HG03469 (cell line): ENCODE data around the gene CANT1.

Source experiments
- ATAC-seq: cut with Tn5 transposase; IDR thresholded peaks from one replicate; pipeline ENCODE4 v1.9.1; 2021; ENCODE audit warnings: mild to moderate bottlenecking, moderate library complexity, moderate number of reproducible peaks; ENCODE audit not compliant: unreplicated experiment

CANT1 gene

DNA sequence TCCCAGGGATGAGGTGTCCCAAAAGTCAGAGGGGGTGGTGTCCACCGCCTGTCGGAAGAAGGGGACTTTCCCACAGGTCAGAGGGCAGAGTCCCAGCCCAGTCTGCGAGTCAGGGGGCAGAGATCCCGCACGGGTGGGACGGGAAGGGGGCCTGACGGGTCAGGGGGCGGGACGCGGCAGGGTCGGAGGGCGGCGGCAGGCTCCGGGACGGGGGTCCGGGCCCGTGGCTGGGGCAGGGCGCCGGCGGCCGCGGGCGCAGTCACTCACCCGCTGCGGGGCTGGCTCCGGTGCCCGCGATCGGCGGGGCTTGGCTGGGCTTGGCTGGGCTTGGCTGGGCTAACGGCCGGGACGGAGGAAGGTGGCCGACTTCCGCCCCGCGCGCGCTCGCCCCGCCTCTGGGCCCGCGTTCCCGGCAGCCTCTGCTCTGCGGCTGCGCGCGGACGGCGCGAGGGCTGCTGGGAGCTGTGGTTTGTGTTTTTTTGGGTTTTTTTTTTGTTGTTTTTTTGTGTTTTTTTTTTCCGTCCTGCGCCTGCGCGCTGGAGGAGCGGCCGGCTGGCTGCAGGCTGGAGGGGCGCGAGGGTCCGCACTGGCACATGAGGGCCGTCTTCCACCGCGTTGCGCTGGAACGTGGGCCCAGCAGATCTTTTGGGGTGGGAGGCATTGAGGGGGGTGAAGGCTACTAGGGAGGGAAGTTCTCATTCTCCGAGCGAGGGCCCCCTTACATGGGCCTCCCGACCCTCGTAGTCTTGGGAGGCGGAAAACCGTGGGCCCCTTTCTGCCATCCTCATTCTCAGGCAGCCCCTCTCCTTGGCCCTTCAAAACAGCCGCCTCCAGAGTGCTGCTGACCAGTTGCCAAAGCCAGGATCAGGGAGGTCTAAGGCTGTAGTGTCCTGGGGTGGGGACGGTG is at the start of gene CANT1:
CANT1 (minus strand) TSS at position 368 of the 907 bp plus-strand sequence. CDS start 12,142 bp downstream, outside the sequence.
- peak; percentile 66 for ATAC-seq

DNA sequence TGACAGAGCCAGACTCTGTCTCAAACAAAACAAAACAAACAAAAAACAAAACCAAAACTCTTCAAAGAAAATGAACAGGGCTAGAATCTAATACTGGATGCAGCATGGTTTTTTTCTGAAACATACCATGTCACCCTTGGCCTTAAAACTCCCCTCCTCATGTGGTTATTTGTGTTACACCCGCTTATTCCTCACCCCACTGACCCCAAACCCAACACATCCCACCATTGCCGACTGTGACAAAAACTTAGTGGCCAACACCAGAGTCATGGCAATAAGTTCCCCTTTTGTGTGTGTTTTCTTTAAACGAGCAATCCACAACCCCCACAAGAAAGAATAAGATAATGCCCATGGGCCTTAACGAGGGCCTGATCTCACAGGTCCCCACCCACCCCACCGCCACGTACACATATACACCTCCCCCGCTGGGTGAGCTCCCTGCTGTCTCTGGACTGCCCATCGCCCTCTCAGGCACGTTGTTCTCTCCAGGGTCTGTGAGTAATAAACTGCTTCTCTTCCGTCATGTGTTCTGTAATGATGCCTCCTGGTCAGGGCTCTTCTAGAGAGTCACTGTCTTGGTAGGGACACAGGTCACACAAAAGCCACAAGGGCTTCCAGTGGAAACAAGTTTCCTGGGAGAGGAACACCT is 48.3 kb upstream of the CANT1 start:
- no peak for ATAC-seq

DNA sequence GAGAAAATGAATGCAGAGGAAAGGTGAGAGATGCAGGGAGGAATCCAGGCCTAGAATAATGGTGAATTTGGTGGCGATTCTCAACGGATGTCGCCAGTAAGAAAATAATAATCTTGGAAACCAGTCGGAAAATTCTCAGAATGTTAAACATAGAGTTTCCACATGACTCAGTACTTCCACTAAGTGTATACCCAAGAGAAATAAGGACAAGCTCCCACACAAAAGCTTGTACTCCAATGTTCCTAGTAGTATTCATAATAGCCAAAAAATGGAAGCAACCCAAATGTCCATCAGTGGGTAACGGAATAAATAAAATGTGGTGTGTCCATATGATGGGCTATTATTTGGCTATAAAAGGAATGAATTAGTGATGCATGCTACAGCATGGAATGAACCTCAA is 45.6 kb upstream of the CANT1 start:
- no peak for ATAC-seq

DNA sequence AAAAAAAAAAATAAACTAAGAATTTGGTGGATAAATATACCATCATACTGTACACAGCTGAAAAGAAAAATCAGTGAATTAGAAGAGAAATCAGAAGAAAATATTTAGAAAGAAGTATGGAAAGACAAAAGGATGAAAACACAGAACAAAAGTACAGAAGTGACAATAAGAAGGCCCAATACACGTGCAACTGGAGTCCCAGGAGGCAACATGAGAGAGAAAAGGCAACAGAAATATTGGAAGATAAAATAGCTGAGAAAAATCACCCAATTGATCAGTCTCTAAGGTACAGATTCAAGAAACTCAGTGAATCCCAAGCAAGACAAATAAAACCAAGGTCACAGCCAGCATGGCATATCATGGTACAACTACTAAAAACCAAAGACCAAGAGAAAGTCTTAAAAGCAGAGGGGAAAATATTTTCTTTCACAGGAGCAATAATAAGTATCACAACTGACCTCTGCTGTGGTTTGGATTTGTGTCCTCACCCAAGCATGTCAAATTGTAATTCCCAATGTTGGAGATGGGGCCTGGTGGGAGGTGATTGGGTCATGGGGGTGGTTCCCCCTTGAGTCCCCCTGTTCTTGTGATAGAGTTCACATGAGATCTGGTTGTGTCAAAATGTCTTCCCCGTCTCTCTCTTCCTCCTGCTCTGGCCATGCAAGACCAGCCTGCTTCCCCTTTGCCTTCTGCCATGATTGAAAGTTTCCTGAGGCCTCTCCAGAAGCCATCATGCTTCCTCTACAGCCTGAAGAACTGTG is 44.8 kb upstream of the CANT1 start:
- no peak for ATAC-seq

DNA sequence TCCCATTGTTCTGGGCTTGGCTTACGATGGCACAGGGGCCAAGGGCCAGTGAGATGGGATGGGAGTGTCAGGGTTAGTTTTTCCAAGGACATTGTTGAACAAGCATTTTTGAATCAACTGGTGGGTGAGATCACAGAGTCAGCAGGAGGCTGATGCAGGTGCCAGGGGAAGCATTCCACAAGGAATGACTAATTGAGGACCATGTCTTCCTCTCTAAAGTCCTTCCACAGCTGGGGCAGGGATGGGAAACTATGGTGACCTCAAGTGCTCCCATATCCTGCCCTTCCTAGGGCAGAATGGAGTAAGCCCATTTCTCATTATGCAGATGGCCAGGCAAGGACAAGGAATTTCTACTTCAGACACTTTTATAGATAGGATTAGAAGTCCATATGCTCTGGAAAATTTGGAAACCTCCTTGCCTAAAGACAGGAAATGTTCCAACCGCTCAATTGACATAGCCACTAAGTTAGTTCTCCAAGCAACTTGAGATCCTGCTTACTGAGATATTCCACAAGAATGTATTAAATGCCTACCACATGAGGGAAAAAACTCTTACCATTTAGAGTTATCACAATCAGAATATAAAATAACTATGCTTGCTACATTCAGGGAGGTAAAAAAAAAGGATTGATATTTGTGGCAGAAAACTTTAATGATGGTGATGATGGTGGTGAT is 43.8 kb upstream of the CANT1 start:
- no peak for ATAC-seq

DNA sequence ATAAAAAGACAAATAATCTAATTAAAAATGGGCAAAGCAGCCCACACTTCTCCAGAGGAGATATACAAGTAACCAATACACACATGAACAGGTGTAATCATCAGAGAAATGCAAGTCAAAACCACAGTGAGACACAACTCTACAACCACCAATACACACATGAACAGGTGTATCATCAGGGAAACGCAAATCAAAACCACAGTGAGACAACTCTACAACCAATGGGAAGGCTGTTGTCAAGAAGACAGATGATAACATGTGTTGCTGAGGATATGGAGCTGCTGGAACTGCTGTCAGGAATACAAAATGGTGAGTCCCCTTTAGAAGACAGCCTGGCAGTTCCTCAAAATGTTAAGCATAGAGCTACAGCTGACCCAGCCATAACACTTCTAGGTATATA is 42.6 kb upstream of the CANT1 start:
- ATAC-seq, result no peak

DNA sequence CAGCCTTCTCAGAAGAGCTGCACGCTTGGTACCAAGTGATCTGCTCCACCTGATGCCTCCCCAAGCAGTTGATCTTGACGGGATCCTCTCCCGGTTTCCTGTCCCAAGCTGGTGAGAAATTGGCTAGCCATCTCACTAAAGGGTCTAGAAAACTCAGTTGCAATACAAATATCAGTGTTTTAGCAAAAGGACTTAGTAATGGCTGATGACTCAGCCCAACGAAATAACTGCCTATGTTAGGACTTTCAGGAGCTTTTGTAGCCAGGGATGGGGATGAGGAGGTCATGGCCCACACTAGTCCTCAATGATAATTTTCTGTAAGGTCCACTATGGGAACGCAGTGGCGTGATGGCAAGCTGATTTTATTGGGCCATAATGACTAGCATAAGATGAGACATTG is 41.7 kb upstream of the CANT1 start:
- ATAC-seq, result no peak

DNA sequence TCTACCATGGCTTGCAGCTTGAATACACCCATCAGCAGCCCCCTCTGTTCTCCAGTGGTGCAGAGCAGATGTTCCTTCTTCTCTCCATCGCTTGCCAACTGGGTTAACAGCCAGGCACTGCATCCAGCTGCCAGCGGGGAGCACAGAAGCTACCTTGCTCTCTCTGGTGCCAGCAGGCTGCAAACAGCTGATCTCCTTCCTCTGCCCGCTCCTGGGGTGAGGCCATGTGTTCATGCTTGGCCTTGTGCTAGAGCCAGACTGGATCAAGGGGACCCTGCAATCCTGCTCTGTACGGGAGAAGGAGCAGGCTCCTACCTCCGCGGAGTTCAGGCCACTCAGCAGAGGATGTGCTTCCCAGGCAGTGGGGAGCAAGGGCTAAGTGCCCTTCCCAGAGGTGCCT is 41.0 kb upstream of the CANT1 start:
- no peak for ATAC-seq

DNA sequence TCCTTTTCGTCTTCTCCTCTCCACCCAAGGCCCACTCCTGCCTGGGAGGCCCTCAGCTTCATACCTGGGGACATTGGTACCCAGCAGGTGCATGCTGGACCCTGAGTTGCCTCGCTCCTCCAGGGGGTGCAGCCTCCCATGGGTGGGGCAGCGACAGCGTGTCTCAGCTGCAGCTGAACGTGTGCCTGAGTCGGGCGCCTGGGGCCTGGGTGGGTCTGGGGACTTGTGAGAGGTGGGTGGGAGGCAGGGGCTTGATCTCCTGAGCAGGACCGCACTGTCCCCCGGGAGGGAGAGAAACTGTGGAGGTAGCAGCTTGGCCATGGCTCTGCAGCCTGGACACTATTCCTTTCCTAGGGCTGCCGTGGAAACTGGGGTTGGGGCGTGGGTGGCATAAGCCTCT is 40.3 kb upstream of the CANT1 start:
- ATAC-seq, result no peak

DNA sequence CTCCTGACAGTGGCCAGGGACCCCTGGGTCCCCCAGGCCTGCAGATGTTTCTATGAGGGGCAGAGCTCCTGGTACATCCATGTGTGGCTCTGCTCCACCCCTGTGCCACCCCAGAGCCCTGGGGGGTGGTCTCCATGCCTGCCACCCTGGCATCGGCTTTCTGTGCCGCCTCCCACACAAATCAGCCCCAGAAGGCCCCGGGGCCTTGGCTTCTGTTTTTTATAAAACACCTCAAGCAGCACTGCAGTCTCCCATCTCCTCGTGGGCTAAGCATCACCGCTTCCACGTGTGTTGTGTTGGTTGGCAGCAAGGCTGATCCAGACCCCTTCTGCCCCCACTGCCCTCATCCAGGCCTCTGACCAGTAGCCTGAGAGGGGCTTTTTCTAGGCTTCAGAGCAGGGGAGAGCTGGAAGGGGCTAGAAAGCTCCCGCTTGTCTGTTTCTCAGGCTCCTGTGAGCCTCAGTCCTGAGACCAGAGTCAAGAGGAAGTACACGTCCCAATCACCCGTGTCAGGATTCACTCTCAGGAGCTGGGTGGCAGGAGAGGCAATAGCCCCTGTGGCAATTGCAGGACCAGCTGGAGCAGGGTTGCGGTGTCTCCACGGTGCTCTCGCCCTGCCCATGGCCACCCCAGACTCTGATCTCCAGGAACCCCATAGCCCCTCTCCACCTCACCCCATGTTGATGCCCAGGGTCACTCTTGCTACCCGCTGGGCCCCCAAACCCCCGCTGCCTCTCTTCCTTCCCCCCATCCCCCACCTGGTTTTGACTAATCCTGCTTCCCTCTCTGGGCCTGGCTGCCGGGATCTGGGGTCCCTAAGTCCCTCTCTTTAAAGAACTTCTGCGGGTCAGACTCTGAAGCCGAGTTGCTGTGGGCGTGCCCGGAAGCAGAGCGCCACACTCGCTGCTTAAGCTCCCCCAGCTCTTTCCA is 39.5 kb upstream of the CANT1 start:
- ATAC-seq, result no peak

DNA sequence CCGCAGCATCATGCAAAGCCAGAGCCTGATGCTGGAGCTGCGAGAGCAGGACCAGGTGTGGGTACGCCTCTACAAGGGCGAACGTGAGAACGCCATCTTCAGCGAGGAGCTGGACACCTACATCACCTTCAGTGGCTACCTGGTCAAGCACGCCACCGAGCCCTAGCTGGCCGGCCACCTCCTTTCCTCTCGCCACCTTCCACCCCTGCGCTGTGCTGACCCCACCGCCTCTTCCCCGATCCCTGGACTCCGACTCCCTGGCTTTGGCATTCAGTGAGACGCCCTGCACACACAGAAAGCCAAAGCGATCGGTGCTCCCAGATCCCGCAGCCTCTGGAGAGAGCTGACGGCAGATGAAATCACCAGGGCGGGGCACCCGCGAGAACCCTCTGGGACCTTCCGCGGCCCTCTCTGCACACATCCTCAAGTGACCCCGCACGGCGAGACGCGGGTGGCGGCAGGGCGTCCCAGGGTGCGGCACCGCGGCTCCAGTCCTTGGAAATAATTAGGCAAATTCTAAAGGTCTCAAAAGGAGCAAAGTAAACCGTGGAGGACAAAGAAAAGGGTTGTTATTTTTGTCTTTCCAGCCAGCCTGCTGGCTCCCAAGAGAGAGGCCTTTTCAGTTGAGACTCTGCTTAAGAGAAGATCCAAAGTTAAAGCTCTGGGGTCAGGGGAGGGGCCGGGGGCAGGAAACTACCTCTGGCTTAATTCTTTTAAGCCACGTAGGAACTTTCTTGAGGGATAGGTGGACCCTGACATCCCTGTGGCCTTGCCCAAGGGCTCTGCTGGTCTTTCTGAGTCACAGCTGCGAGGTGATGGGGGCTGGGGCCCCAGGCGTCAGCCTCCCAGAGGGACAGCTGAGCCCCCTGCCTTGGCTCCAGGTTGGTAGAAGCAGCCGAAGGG is 38.6 kb upstream of the CANT1 start:
- no peak for ATAC-seq

DNA sequence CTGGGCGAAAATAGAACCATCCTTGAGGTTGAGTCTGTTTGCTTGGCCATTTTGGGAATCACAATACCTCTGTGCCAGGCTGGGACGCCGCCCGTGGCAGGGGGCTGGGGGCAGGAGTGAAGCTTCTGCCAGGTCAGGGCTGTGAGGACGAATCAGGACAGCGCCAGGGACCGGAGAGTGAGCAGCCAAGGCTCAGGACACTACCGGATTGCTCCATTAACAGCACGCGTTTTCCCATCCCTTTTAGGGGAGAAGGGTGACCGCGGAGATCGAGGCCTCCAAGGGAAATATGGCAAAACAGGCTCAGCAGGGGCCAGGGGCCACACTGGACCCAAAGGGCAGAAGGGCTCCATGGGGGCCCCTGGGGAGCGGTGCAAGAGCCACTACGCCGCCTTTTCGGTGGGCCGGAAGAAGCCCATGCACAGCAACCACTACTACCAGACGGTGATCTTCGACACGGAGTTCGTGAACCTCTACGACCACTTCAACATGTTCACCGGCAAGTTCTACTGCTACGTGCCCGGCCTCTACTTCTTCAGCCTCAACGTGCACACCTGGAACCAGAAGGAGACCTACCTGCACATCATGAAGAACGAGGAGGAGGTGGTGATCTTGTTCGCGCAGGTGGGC is 37.8 kb upstream of the CANT1 start:
- ATAC-seq, result no peak

DNA sequence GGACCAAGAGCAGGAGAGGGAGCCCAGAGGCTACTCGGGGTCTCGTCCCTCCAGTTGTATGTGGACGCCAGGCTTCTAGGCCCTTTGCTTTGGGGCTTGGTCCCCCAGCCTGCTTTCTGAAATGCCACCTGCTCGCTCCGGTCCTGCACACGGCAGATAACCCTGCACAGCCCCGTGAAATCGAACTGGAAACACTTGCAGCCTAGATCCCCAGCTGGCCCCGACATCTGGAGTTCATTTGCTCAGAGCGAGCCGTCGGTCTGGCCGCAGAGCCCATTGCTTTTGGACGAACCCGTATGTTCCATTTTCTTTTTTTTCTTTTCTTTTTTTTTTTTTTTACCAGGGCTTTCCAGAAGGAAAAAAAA is 37.3 kb upstream of the CANT1 start:
- ATAC-seq, result no peak

DNA sequence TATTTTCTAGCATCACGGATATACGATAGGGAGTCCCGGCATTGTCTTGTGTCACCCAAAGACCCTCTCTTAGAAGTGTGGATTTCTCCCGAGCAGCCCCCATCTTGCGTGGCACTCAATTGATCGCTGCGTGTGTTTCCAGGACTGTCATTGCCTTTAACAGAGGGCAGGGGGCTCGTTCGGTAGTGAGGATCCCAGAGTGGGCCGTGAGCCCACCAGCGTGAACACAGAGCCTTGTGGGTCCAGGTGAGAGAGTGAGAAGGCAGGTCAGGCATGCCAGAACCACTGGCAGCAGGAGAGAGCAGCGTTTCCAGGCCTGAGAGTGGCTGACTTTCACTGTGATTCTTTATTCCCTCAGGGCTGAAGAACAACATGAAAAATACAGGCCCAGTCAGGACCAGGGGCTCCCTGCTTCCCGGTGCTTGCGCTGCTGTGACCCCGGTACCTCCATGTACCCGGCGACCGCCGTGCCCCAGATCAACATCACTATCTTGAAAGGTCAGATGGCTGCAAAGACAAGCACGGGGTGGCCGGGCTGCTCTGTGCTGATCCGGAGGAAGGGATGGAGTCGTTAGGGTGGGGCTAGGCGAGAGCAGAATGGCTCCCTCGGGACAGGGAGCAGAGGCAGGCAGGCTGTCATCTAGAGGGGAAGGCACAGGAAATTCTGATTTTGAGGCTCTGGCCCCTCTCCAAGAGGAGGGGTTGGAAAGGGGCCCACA is 36.8 kb upstream of the CANT1 start:
- no peak for ATAC-seq

DNA sequence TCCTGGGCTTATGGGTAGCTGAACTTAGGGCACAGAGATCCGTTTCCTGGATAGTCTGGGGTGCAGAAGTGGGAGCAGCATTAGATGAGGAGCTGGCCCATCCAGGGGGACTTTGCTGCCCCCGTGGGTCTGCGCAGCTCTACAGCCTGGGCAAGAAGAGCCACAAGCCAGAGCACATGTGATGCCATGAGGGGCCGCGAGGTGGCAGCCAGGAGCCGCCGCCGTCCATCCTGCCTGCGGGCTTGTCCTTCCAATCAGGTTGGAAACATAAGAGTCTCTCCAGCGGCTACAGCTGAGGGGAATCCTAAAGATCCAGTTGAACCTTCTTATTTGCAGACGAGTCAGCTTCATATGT is 36.3 kb upstream of the CANT1 start:
- ATAC-seq, result no peak

DNA sequence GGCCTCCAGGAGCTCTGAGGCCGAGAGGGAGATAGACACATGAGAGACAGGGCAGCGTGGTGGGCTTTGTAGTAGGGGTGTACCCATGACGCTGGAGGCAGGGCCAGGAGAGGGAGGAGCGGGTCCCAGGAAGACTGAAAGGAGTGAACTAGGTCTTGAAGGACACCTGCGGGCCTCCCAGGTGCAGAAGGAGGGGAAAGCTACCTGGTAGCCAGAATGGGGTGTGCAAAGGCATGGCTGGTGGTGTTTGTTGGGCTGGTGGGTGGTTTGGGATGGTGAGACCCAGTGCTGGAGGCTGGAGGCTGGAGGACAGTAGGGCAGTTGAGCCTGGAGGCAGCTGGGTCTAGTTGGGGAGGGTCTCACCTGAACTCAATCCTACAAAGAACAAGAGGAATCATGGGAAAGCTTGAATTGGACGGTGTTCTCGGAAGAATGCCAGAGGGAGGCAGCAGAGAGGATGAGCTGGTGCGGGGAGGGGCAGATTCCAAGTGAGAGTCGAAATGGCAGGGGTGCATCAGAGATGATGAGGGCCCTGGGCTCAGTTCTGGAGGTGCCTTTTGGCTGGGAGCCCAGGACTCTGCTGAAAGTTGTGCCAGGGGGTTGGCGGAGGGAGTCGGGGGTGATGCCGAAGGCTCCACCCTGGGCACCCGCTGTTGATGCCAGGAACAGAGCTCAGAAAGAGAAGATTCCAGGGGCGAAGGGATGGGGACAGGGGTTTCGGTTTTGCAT is 35.6 kb upstream of the CANT1 start:
- no peak for ATAC-seq

DNA sequence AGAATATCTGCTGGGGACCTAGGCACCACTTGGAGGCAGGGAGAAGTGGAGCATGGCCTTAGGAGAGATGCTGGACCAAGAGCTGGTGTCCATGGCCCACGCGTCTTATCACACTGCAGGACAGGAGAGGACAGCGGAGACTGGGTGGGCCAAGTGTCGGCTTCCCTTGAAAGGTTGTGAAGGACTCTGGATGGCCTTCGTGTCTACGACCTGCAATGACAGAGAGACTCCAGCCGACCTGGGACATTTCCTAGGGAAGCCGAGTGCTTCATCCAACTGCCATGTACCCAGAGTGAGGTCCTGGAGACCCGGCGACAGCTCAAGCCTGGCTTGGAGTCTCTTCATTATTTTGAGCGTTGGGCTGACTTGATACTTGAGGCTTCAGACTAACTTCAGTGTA is 34.9 kb upstream of the CANT1 start:
- ATAC-seq, result no peak
